ENCODE data around the gene RADIL.

RADIL gene

GRCh38 chr7:4784799-4785198 is 98.7 kb downstream of the RADIL start:
- no peak for TF ChIP-seq CTCF (conservative IDR thresholded peaks at IDR 0.05)
- H3K27ac ChIP-seq = no peak overlapping the region

GRCh38 chr7:4783762-4784351 is 99.7 kb downstream of the RADIL start:
- TF ChIP-seq CTCF (conservative IDR thresholded peaks at IDR 0.05) = no peak
- H3K27ac ChIP-seq = no peak overlapping the region

- TF ChIP-seq CTCF (conservative IDR thresholded peaks at IDR 0.05) = no peak
- no peak overlapping the region for H3K27ac ChIP-seq
Observed at GRCh38 chr7:4783292-4783652, 100.2 kb downstream of the RADIL start.

- TF ChIP-seq CTCF (conservative IDR thresholded peaks at IDR 0.05) = no peak
- H3K27ac ChIP-seq = no peak overlapping the region
Observed at GRCh38 chr7:4782333-4783291, 100.9 kb downstream of the RADIL start.

- H3K27ac ChIP-seq = no peak overlapping the region
- TF ChIP-seq CTCF (conservative IDR thresholded peaks at IDR 0.05) = no peak
Observed at GRCh38 chr7:4781366-4782069, 102.0 kb downstream of the RADIL start.

GRCh38 chr7:4779118-4779517 is 104.4 kb downstream of the RADIL start:
- no peak overlapping the region for H3K27ac ChIP-seq
- no peak for TF ChIP-seq CTCF (conservative IDR thresholded peaks at IDR 0.05)
